Activated B cell treated with CpG ODN at 0.5 μM for 24 hours (primary cell): Measurements from ENCODE around the gene DRICH1. TPM values are rescaled to one million over a fixed set of nuclear protein-coding genes. Genes with fewer than 3 reads are reported as not detected.

Experiments
- ATAC-seq: fragments of 200-7000 bp; cut with Tn5 transposase; one replicate; pipeline ENCODE4 v1.10.0; 2021; ENCODE audit warnings: low read depth, mild to moderate bottlenecking, moderate library complexity
- CTCF ChIA-PET: fragments of 350-600 bp; sonication (Branson Sonifier 250); formaldehyde crosslinking; loops from one replicate; lab custom pipeline; 2021; ENCODE audit warnings: antibody characterized with exemption; lab: Charles Lee
- POLR2A ChIA-PET: fragments of 350-600 bp; sonication (Branson Sonifier 250); formaldehyde crosslinking; loops from one replicate; lab custom pipeline; 2021; ENCODE audit warnings: antibody characterized with exemption; lab: Charles Lee
- DNase-seq: peaks from one replicate; pipeline ENCODE4 v3.0.0; 2022
- H3K27ac Mint-ChIP-seq: one replicate; pipeline ENCODE4 v1.8.0; 2020; ENCODE audit warnings: mixed read lengths
- H3K27me3 Mint-ChIP-seq: one replicate; pipeline ENCODE4 v1.8.0; 2021; ENCODE audit warnings: mixed read lengths
- H3K36me3 Mint-ChIP-seq: one replicate; pipeline ENCODE4 v1.8.0; 2021; ENCODE audit warnings: low read depth, mixed read lengths
- H3K4me1 Mint-ChIP-seq: one replicate; pipeline ENCODE4 v1.8.0; 2021; ENCODE audit warnings: mixed read lengths
- H3K4me3 Mint-ChIP-seq: one replicate; pipeline ENCODE4 v1.8.0; 2020; ENCODE audit warnings: mild to moderate bottlenecking, mixed read lengths
- H3K9me3 Mint-ChIP-seq: one replicate; pipeline ENCODE4 v1.8.0; 2020; ENCODE audit warnings: mixed read lengths
- intact Hi-C: fragments of 100-400 bp; cut with micrococcal nuclease; formaldehyde crosslinking; loops from one replicate; pipeline ENCODE4 v1.15.1; 2024
- total RNA-seq: library from RNA; stranded (reverse); gene quantifications from 2 replicates; pipeline ENCODE4 v1.2.3, GENCODE V29; 2022
- TF ChIP-seq, protein P1 (sequence below): fragments of 200-600 bp; IDR thresholded peaks from one replicate; pipeline ENCODE4 v1.8.0; 2022; ENCODE audit warnings: antibody characterized with exemption, mild to moderate bottlenecking

DRICH1 gene
- total RNA-seq, 1 donor from 2014 or later, result 1.5 TPM

GRCh38 chr22:23580576-23581259 lies 51.4 kb downstream of the DRICH1 start:
- H3K27ac Mint-ChIP-seq, result no peak overlapping the region

DNA sequence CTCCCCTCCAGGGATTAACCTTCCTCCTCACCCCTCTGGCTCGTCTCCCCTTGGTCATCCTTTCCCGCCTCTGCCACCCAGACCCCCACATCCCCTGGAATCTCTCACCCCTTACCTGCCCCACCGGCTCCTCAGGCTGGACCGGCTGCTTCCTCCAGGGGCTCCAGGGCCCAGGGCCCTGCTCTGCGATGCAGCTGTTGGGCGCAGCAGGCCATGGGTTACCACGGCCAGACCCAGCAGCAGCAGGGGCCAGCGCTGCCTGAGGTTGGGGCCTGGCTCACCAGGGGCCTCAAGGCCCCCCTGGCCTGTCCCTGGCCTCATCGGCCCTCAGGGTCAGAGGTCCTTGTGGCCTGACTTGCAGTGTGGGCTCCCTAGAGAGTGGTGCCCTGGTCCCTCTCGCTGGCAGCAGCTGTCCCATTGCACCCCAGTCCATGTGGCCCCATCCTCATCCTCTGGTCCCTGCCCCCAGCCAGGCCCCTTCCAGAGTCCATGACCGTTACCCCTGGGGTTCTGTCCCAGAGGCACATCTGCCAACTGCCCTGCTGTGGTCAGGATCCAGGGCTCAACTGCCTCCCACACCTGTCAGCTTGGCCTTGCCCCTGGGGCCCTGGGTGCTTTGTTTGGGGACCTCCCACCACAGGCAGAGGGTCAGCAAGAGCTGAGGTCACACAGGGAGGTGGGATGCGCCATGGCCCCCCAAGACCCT lies 52.1 kb downstream of the DRICH1 start, which contains the start of gene IGLL1:
Gene IGLL1 (minus strand): TSS at position 421 of the 706 bp plus-strand sequence. CDS start 100 bp downstream, at position 321.
- no peaks in the 10 kb centered on the region for H3K9me3 Mint-ChIP-seq
- ChIA-PET CTCF (no interaction called here), POLR2A (interaction anchor here (0.5 kb wide), 1 partner anchor 139 kb away, joined by 3 read pairs; no protein-coding TSS in a partner anchor)
- peaks cover 30% of the 10 kb centered on the region for H3K27me3 Mint-ChIP-seq
- DNase-seq, result no peak
- no peak for ATAC-seq
- TF ChIP-seq, protein P1, sequence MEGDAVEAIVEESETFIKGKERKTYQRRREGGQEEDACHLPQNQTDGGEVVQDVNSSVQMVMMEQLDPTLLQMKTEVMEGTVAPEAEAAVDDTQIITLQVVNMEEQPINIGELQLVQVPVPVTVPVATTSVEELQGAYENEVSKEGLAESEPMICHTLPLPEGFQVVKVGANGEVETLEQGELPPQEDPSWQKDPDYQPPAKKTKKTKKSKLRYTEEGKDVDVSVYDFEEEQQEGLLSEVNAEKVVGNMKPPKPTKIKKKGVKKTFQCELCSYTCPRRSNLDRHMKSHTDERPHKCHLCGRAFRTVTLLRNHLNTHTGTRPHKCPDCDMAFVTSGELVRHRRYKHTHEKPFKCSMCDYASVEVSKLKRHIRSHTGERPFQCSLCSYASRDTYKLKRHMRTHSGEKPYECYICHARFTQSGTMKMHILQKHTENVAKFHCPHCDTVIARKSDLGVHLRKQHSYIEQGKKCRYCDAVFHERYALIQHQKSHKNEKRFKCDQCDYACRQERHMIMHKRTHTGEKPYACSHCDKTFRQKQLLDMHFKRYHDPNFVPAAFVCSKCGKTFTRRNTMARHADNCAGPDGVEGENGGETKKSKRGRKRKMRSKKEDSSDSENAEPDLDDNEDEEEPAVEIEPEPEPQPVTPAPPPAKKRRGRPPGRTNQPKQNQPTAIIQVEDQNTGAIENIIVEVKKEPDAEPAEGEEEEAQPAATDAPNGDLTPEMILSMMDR, result no peak
- peaks cover 29% of the 10 kb centered on the region for H3K4me1 Mint-ChIP-seq
- H3K36me3 Mint-ChIP-seq, result no peaks in the 10 kb centered on the region
- no peak within 1 kb of the TSS for H3K27ac Mint-ChIP-seq
- intact Hi-C loops, result loop anchor here (10.0 kb wide), 1 partner anchor 1735 kb away; no protein-coding TSS in a partner anchor
- H3K4me3 Mint-ChIP-seq, result no peak within 1 kb of the TSS

More at GRCh38 chr22:23580576-23581259, 51.4 kb downstream of the DRICH1 start:
- TF ChIP-seq, protein P1, result no peak
- no peaks in the 10 kb centered on the region for H3K9me3 Mint-ChIP-seq
- DNase-seq (no peak), ATAC-seq (no peak)
- POLR2A ChIA-PET, result interaction anchor here (0.5 kb wide), 1 partner anchor 138 kb away, joined by 3 read pairs; no protein-coding TSS in a partner anchor
- no peaks in the 10 kb centered on the region for H3K36me3 Mint-ChIP-seq
- intact Hi-C loops, result no loop called here
- peaks cover 29% of the 10 kb centered on the region for H3K4me1 Mint-ChIP-seq
- H3K4me3 Mint-ChIP-seq, result no peak overlapping the region
- H3K27me3 Mint-ChIP-seq, result peaks cover 30% of the 10 kb centered on the region
- CTCF ChIA-PET, result no interaction called here

GRCh38 chr22:23579280-23579679 lies 52.8 kb downstream of the DRICH1 start:
- POLR2A ChIA-PET, result no interaction called here
- H3K4me3 Mint-ChIP-seq, result no peak overlapping the region
- peaks cover 27% of the 10 kb centered on the region for H3K4me1 Mint-ChIP-seq
- peaks cover 28% of the 10 kb centered on the region for H3K27me3 Mint-ChIP-seq
- no peaks in the 10 kb centered on the region for H3K36me3 Mint-ChIP-seq
- no peak for ATAC-seq
- no peak overlapping the region for H3K27ac Mint-ChIP-seq
- TF ChIP-seq, protein P1, result no peak
- intact Hi-C loops, result loop anchor here (10.0 kb wide), 1 partner anchor 1736 kb away; no protein-coding TSS in a partner anchor
- DNase-seq, result no peak
- CTCF ChIA-PET, result no interaction called here
- no peaks in the 10 kb centered on the region for H3K9me3 Mint-ChIP-seq

DNA sequence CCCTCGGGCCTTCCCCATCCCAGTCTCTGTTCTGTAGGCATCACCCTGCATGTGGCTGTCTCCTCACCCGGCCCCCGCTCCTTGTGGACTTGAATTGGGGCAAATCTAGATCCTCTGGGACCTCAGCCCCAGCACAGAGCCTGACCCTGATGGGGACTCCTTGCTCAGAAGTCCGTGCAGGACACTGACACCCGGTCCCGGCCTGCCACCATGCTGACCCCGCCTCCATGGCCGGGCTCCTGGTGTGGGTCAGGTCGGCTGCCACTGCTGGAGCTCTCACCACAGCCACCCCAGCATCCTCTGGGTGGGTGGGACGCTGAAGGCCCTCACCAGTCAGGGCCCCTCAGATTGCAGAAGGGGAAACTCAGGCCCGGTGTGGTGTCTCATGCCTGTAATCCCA lies 53.8 kb downstream of the DRICH1 start:
- intact Hi-C loops, result loop anchor here (10.0 kb wide), 1 partner anchor 1736 kb away; no protein-coding TSS in a partner anchor
- peaks cover 21% of the 10 kb centered on the region for H3K4me1 Mint-ChIP-seq
- H3K9me3 Mint-ChIP-seq, result no peaks in the 10 kb centered on the region
- TF ChIP-seq, protein P1, result no peak
- H3K36me3 Mint-ChIP-seq, result no peaks in the 10 kb centered on the region
- H3K27me3 Mint-ChIP-seq, result peaks cover 26% of the 10 kb centered on the region
- ATAC-seq (no peak), DNase-seq (no peak)
- ChIA-PET CTCF (no interaction called here), POLR2A (no interaction called here)
- no peak overlapping the region for H3K27ac Mint-ChIP-seq
- no peak overlapping the region for H3K4me3 Mint-ChIP-seq

- CTCF ChIA-PET, result interaction anchor here (1.1 kb wide), 1 partner anchor 15 kb away, joined by 5 read pairs; no protein-coding TSS in a partner anchor
- intact Hi-C loops, result loop anchor here (10.0 kb wide), 1 partner anchor 1738 kb away; no protein-coding TSS in a partner anchor
- H3K27me3 Mint-ChIP-seq, result peaks cover 18% of the 10 kb centered on the region
- H3K27ac Mint-ChIP-seq, result no peak overlapping the region
- POLR2A ChIA-PET, result interaction anchor here (0.7 kb wide), 1 partner anchor 40 kb away, joined by 13 read pairs; no protein-coding TSS in a partner anchor
- H3K4me3 Mint-ChIP-seq, result no peak overlapping the region
- TF ChIP-seq, protein P1, result no peak
- no peaks in the 10 kb centered on the region for H3K9me3 Mint-ChIP-seq
- no peaks in the 10 kb centered on the region for H3K36me3 Mint-ChIP-seq
- peaks cover 19% of the 10 kb centered on the region for H3K4me1 Mint-ChIP-seq
- ATAC-seq (no peak), DNase-seq (no peak)
These were observed 55.4 kb downstream of the DRICH1 start for GRCh38 chr22:23576681-23577080.
